ENCODE measurements around the gene PALS1.
A peak's percentile ranks its signal among the peaks of the same experiment; 100 is the strongest.

Gene PALS1

DNA sequence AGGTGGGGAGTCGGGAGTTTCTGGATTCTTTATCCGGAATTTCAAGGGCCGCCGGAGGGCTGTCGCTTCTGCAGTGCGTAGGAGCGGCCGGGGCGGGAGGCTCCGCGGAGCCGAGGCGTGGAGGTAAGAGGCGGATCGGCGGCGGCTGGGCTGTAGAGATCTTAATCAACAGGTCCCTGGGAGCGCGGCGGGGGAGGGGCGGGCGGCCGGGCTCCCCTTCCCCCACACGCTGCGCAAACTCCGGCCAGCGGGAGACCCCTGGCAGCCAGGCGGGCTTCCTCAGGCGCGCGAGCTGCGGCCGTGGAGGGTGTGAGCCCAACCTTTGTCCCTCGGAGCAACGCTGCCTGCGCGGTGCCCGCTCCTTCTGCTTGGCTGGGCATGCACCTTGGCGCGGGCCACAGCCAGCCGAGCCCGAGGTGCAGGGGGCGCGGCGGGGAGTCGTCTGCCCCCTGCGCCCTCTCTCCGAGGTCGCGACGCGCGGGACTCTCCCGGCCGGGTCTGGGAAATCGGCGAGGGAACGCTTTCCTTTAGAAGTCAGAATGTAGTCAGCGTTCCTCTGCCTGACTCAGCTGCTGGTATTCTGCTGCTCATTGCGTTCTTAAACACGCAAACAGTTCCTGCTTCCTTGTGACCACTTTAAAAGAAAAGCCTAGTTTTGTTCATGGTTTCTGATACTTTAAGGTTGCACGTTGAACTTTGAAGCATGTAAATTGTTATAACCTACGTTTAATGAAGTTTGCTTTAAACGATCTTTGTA lies at the start of gene PALS1:
Gene PALS1, plus strand, starts transcription at position 25 of the 757 bp plus-strand sequence. CDS start 37,736 bp downstream, outside the sequence.
- DNase-seq (ENCODE audit: low read depth) = peak; percentile 85
- H3K4me3 ChIP-seq (replicated peaks; ENCODE audit: low read depth, low read length) = peak within 1 kb of the TSS; percentile 71
- TF ChIP-seq, protein P1, sequence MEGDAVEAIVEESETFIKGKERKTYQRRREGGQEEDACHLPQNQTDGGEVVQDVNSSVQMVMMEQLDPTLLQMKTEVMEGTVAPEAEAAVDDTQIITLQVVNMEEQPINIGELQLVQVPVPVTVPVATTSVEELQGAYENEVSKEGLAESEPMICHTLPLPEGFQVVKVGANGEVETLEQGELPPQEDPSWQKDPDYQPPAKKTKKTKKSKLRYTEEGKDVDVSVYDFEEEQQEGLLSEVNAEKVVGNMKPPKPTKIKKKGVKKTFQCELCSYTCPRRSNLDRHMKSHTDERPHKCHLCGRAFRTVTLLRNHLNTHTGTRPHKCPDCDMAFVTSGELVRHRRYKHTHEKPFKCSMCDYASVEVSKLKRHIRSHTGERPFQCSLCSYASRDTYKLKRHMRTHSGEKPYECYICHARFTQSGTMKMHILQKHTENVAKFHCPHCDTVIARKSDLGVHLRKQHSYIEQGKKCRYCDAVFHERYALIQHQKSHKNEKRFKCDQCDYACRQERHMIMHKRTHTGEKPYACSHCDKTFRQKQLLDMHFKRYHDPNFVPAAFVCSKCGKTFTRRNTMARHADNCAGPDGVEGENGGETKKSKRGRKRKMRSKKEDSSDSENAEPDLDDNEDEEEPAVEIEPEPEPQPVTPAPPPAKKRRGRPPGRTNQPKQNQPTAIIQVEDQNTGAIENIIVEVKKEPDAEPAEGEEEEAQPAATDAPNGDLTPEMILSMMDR (IDR thresholded peaks at IDR 0.05; ENCODE audit: low read length, missing control alignments) = no peak

DNA sequence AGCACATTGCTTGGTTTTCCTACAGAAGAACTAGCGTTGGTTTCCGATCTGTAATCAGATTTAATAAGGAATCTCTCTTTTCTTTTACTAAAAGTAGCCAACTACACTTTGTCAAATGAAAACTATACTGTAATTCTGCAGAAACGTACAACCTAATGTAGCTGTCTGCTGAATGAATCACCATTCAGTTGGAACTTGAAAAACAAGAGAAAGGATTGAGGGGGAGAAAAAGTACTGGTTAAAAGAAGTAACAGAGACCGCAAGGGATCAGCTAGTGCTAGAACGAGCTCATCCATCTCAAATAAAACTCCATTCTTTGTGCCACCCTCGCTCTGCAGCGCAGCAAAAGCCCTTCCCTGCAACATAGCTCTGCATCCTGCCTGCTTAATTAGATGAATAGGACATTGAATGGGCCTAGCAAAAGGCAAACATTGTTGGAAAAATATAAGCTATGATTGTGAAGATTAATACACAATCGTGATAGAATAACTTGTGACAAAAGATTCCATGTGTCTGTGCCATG lies 49.4 kb upstream of the PALS1 start:
- no peak for DNase-seq (ENCODE audit: low read depth)
- no peak overlapping the region for H3K4me3 ChIP-seq (replicated peaks; ENCODE audit: low read depth, low read length)
- TF ChIP-seq, protein P1 (IDR thresholded peaks at IDR 0.05; ENCODE audit: low read length, missing control alignments) = no peak

DNA sequence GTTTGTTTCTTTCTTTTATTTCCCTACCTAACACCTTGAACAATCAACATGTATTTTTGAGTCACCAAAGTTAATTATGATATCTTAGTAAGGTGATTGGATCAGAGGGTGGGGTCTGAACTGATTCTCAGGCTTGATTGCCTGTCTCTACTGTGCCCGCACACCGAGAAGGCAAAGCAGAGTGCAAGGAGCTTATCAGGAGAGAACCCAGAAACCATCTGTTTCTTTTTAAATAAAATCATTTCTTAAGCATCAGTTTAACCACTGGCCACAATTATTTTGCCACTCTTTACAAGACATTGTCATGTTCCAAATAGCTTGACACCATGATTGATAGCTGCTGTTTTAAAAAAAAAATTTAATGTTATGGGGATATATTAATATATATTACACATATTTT lies 48.9 kb upstream of the PALS1 start:
- TF ChIP-seq, protein P1 (IDR thresholded peaks at IDR 0.05; ENCODE audit: low read length, missing control alignments) = no peak
- no peak for DNase-seq (ENCODE audit: low read depth)
- no peak overlapping the region for H3K4me3 ChIP-seq (replicated peaks; ENCODE audit: low read depth, low read length)

DNA sequence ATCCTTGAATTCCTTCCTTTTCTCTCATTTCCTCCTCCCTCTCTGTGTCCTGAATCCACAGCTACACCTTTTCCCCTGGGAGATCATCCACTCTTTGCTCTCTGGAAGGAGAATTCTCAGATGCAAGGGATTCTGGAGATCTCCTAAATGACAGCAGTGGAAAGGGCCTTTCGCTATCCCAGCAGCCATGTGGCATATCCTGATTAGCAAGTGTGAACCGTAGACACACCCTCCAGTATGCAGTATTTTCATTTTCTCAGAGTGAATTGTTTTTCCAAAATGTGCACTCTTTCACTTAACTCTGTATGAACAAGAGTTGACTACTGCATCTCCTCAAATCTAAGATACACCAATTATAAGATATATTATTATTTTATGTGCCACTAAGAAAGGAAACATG lies 46.0 kb upstream of the PALS1 start:
- H3K4me3 ChIP-seq (replicated peaks; ENCODE audit: low read depth, low read length) = no peak overlapping the region
- no peak for DNase-seq (ENCODE audit: low read depth)
- TF ChIP-seq, protein P1 (IDR thresholded peaks at IDR 0.05; ENCODE audit: low read length, missing control alignments) = no peak

DNA sequence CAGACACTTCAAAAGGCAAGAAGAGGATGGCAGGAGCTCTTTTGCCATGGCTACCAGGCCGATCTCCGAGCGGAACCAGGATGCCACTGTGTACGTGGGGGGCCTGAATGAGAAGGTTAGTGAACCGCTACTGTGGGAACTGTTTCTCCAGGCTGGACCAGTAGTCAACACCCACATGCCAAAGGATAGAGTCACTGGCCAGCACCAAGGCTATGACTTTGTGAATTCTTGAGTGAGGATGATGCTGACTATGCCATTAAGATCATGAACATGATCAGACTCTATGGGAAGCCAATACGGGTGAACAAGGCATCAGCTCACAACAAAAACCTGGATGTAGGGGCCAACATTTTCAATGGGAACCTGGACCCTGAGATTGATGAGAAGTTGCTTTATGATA lies 42.2 kb upstream of the PALS1 start:
- H3K4me3 ChIP-seq (replicated peaks; ENCODE audit: low read depth, low read length) = no peak overlapping the region
- TF ChIP-seq, protein P1 (IDR thresholded peaks at IDR 0.05; ENCODE audit: low read length, missing control alignments) = no peak
- DNase-seq (ENCODE audit: low read depth) = no peak

DNA sequence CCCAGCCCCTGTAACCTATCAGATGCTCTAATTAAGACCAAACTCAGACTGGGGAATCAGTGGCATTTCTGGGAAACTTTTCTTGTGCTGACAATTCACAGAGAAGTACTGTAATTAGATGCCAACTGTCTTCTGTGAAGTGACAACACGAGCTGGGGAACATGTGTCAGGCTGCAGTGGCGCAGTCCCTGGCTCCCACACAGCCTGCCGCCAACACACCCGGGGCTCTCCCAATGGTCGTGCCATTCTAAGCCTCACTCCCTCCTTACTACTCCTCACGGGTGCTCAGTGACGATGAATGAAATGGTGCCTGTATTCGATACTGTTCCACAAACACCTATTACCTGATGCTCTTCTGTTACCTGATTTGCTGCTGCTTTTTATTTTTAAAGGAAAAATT lies 33.4 kb upstream of the PALS1 start:
- no peak for DNase-seq (ENCODE audit: low read depth)
- no peak overlapping the region for H3K4me3 ChIP-seq (replicated peaks; ENCODE audit: low read depth, low read length)
- TF ChIP-seq, protein P1 (IDR thresholded peaks at IDR 0.05; ENCODE audit: low read length, missing control alignments) = no peak

DNA sequence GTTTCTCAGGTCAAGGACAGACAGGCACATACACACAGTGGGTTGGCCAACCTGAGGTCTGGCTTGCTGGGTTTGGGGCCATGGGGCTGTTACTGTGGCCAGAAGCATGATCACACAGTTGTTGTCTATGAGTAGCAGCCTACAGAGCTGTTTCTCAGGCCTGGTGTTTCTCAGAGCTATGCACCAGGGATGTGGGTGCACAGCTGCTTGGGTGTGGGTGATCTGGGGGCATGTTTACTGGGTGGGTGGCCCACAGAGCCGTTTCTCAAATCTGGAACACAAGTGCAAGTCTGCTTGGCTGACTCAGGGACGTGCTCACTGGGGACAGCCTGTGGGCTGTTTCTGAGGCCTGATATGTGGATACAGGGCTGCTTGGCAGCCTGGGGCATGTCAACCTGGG lies 23.1 kb upstream of the PALS1 start:
- DNase-seq (ENCODE audit: low read depth) = no peak
- no peak overlapping the region for H3K4me3 ChIP-seq (replicated peaks; ENCODE audit: low read depth, low read length)
- TF ChIP-seq, protein P1 (IDR thresholded peaks at IDR 0.05; ENCODE audit: low read length, missing control alignments) = no peak

Data from fibroblast of pulmonary artery (primary cell).